ENCODE results near the gene NADK.
"Not testable (repeated sequence)": the region's sequence is repeated elsewhere in the genome, so short reads cannot be mapped to it uniquely, and the experiment has no call there.

The NADK gene

DNA sequence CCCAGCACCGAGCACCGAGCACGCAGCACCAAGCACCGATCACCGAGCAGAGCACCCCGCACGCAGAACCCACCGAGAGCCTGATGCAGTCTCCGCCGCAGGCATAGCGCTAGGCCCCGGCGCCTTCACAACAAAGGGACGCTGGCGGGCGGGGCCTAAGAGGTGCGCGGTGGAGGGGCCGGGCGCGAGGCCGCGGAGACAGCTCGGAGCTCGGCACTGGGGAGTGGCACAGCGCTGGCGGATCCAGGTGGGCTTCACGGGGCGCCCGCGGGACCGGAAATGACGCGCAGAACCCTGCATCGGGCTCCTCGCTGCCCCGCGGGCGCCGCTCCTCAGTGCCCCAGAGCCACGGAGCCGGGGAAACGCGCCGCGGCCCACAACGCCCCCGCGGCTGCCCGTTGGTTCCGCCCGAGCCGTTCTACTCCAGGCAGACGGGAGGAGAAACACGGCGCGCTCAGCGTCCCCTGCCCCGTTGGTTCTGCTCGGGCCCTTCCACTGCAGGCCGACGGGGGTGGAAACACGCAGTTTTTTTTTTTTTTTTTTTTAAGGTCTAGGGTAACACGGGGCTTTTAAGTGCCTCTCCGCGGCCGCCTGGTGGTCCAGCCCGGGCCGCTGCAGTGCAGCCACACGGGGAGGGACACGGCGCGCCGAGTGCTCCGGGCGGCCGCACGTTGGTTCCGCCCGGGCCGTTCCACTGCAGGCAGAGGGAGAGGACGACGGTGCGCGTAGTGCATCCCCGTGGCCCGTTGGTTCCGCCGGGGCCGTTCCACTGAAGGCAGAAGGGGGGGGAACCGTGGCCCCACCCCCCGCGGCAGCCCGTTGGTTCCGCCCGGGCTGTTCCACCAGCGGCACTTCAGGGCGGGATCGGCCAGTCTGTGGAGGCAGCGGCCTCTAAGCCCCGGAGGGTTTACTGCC lies 32.4 kb downstream of the NADK start:
- peak; percentile 80 for DNase-seq

DNA sequence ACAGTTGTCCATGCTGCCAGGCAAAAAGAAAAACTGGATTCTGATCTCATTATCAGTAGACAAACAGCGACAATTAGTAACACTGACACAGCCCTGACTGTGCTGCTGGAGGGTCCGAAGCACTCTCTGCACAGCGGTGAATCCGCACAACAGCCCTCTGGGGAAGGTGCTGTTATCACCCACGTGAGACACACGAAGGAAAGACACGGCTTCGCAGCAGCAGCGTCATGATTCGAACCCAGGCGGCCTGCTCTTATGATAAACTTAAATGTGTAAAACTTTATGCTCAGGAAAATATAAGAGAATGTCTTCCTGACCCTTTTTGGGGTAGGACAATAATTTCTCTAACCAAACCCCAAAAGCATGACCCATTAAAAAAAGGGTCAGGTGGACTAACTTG lies 35.7 kb downstream of the NADK start:
- not testable (repeated sequence) for DNase-seq

DNA sequence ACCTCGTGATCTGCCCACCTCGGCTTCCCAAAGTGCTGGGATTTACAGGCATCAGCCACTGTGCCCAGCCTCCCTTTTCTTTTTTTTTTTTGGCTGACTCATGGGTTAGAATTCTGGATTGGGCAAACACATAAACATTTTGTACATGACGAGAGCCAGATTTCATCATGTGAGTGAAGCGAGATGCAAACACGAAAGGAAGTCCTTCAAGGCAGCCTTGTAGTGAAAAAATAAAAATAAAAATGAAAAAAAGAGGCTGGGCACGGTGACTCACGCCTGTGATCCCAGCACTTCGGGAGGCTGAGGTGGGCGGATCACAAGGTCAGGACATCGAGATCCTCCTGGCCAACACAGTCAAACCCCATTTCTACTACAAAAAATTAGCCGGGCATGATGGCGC lies 37.3 kb downstream of the NADK start:
- DNase-seq, result peak; percentile 81

DNA sequence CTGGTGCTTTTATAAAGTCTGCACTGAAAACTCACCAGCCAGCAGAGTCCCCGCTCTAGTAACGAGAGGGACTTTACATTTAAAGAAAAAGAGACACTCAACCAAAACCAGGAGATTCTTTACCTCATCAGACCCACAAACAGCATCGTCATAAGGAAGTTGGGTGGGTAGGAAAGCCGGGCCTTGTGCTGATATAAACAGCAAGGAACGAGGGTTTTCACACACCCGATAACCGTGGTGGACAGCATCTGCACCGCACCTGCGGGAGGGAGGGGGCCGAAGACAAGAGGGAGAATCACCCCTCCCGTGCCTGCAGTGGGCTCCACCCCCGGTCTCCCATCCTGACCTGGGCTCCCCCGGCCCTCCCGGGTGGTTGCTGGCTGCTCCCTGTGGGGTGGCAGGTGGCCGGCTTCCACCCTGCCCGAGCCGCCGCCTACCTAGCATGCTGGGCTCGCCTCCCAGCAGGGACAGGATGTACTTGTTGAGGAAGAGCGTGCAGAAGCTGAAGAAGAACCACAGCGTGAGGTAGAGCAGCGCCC lies 39.4 kb downstream of the NADK start:
- DNase-seq, result not testable (repeated sequence)

DNA sequence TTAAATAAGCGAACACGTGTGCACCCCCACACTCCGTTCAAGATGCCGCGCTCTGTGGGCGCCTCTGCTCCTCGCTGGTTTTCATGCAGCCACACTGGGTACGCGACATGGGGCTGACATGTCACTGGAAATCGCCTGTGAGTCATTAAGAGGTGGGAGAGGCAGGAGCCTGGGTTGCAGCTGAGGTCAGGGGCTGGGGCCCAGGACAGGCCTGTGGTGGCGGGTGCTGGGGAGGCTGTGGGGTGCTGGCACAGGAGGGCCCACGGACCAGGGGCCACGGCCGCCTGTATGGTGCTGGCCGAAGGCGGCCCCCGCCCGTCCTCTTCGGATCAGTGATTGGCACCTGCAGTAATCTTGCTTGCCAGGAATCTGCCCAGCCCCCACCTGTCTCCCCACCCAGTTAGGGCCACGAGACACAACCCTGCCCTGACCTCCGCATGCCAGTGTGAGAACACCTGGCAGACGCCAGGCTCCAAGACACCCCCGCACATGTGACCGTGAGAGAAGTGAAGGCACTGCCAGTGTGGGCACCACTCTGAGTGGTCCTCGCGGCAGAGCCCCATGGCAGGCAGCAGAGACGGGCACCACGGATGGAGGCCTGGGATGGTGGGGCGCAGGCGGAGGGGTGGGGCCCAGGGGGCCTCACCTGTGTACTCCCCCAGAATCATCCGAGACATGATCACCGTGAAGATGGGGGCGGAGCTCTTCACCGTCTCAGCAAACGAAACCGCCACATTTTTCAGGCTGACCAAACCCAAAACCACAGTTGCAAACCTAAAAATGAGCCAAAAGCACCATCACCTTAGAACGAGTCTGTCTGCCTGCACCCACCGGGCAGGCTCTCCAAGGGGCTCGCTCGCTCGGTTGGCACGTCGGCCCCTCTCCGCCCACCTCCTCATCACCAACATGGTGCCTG lies 40.3 kb downstream of the NADK start:
- not testable (repeated sequence) for DNase-seq

DNA sequence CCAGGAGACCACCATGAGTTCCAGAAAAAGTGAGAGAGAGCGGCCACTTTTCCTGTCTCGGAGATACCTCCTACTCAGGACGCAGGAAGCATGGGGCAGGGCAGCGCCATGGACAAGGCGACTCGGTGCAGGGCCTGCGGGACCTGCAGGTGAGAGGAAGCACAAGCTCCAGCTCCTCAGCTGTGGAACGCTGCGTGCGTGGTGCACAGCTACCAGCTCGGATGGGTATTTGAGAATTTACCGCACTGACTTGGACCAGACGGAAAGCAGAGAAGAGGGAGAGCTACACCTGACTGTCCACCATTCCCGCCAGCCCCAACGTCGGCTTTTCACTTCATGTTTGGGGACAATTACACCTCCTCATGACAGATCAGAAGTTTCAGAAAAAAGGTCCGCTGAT lies 45.9 kb downstream of the NADK start:
- DNase-seq, result no peak

DNA sequence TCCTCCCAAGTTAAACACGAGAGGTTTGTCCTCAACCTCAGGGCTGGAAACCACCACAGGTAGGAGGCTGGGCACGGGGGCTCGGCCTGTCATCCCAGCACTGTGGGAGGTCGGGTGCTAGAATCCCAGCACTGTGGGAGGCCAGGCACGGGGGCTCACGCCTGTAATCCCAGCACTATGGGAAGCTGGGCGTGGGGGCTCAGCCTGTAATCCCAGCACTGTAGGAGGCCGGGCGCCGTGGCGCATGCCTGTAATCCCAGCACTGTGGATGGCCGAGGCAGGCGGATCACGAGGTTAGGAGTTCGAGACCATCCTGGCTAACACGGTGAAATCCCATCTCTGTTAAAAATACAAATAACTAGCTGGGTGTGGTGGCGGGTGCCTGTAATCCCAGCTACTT lies 47.4 kb downstream of the NADK start:
- no peak for DNase-seq

DNA sequence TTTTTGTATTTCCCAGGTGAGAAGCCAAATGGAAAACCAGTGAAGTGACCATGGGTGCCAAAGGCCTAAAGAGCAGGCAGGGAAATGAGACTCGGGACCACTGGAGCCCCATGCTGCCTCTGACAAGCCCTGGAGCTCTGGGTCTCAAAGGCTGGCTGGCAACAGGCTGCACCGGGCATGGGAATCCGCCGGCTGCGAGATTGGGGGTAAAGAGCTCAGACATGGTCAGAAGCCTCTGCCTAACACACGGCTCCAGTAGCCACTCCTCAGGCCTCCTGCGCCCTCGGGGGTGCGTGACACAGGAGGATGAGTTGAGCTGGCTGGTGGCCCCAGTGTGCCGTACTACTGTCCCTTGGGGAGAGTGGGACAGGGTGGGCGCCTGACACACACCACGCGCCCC lies 48.0 kb downstream of the NADK start:
- not testable (repeated sequence) for DNase-seq

DNA sequence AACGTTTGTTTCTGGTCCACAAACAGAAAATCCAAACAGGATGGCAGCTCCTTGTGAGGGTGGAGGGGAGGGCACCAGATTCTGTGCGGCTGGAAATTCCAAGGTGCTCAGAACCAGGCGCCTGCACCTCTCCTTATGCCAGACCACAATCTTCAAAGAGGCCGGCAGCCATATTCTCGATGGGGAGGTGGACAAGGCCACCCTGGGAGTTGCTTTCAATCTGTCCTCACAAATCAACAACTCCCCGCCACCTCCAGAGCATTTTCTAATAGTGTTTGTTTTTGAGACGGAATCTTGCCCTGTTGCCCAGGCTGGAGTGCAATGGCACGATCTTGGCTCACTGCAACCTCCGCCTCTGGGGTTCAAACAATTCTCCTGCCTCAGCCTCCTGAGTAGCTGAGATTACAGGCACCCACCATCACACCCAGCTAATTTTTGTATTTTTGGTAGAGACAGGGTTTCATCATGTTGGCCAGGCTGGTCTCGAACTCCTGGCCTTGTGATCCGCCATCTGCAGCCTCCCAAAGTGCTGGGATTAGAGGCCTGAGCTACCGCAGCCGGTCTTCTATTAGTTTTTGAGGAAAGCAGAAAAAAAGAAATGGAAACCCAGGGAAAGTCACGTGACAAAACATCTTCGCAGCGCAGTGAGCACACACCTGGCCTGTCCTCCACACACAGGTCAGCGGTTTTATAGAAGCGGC lies 49.0 kb downstream of the NADK start:
- not testable (repeated sequence) for DNase-seq

DNA sequence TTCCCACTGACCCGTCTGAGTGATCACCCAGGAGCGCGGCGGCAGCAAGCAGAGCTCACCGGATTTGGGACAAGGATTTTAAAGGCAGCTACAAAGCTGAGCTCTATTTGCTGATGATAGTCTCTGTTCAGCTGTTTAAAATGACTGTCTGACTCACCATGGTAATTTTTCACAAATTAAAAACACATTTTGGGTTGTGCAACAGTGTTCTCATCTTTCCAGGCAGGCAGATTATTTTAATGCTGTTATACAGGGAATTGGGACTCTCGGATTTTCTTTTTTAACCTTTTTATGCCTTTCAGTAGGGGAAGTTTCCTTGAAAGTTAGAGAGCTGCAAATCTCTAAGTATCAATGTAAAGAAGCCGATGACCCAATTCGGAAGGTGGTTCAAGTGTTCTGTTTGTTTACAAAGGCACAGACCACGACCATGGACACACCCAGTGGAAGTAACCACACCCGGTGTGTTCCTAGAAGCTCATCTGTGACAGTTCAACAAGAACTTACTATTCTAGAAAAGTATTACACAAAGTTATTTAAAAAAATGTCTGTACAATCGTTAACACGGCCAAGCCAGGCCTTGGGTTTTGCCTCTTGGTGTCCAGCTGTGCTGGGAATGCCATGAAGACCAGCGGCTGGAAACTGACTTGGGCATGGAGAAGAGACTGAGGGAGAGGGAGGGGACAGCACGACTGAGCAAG lies 49.8 kb downstream of the NADK start:
- DNase-seq, result peak; percentile 78

DNA sequence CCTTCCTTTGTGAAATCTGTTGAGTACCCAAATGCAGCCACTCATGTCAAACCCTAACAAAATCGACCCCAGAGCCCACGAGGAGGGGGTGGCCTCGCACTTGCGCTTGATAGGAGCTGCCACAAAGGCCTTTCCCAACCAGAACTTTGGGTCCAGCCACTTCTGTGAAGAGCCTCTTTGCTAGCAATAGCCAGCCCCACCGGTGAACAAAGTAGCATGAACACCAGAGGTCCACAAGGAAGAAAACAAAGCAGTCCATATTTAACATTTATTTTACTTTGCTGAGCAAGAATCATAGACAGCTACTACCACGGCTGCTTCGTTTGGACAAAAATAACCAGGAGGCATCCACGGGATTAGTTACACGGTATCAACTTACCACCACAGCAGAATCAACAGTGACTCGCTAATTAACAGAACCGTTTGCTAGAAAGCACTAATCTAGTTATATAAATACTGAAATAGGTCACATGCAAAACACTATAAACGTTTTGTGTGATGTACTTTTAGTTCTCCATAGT lies 51.1 kb downstream of the NADK start:
- not testable (repeated sequence) for DNase-seq

DNA sequence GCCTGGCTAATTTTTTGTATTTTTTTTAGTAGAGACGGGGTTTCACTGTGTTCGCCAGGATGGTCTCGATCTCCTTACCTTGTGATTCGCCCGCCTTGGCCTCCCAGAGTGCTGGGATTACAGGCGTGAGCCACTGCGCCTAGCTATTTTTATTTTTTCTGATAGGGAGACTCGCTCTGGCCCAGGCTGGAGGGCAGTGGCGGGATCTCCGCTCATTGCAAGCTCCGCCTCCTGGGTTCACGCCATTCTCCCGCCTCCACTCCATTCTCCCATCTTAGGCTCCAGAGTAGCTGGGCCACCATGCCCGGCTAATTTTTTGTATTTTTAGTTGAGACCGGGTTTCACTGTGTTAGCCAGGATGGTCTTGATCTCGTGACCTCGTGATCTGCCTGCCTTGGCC lies 52.2 kb downstream of the NADK start:
- not testable (repeated sequence) for DNase-seq

DNA sequence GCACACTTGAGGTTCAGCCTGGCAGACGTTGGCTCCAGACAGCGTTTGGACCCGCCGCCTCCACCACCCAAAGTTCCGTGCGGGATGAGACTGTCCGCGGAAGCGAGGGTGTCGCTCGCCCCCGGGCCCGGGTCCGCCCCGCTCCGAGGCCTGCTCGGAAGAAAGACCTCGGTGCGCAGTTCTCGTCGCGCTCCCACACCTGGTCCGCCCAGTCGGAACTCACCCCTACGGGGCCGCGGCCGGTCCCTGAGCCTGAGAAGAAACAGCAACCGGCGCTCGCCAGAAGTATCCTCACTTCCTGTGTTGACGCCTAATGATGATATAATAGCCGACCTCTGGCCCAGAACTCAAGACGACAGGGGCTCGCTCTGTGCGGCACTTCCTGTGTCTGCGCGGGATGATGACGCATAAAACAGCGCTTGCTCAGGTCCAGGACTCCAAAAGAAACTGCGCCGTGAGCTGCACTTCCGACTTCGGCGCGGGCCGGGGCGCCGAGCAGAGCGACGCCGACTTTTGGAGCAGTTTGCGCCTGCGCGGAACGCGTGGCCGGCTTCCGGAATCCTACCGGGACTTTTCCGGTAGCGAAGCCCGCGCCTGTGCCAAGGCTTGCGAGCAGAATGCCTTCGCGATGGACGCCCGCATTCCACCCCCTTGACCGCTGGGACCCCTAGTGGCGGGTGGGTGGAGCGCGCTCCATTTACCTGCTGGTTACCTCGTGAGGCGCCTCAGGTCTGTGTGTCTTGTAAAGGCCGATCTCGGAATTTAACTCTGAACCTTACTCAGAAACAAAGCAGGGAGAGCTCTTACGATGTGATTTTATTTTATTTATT lies 54.0 kb downstream of the NADK start, which contains the start of gene CDK11A:
Gene CDK11A (minus strand): TSS at position 323 of the 830 bp plus-strand sequence. CDS start 1,539 bp downstream, outside the sequence.
- DNase-seq, result peak; percentile 100

DNA sequence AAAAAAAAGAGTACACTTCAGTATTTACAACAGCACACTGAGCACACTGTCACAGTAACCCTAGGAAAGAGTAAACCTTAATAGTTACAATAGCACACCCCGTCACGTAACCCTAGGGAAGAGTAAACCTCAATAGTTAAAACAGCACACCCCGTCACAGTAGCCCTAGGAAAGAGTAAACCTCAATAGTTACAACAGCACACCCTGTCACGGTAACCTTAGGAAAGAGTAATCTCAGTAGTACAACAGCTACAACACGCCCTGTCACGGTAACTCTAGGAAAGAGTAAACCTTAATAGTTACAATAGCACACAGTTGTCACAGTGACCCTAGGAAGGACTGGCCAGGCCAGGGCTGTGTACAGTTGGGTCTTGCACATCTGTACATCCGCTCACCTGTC lies 57.1 kb downstream of the NADK start:
- DNase-seq, result no peak

DNA sequence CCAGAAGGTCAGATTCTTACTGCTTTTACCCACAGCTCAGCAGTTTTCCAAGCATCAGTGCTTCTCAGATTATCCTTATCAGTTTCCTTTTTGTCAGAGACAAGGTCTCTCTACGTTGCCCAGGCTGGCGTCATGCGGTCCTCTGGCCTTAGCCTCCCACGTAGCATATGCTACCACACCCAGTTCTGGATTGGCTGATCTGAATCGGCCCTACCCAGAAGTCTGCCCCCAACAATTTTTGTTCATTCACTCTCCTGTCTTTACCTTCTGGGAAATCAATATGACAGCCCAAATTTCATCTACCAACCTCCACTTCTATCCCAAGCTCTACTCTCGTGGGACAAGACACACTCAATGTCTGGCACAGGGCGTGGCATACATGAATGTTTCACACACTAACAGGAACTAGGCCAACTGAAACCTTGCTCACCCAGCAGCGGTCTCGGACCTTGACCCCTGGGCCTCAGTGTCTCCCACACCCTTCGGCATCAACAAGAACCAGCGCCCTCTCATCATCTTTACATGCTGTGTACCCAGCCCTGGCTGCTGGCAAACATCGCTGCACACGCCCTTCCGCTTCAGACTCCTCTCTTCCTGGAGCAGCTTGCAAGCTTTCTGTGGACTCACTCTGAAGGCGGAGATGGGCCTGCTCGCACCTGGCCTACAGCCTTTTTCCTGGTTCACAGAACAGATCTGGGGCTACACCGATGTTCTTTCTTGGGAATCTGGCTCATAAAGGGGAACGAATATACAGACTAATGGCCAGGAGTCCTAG lies 63.0 kb downstream of the NADK start:
- DNase-seq, result not testable (repeated sequence)

DNA sequence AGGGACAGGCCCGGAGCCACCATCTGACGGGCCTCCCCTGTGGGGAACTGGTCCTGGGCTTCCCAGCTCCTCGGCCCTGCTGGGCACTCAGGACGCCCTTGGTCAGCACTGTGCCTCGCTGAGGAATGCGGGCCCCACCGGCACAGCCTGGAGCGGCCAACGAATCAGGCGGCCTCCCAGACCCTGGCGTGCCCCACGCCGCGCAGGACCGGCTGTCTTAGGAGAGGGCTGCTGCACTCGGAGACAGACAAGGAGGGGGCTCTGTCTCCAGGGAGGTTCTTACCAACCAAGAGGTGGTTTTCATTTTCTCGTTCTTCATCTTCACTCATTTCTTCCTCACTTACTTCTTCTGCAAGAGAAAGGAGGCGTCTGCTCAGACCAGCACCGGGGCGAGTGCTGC lies 70.4 kb downstream of the NADK start:
- not testable (repeated sequence) for DNase-seq

DNA sequence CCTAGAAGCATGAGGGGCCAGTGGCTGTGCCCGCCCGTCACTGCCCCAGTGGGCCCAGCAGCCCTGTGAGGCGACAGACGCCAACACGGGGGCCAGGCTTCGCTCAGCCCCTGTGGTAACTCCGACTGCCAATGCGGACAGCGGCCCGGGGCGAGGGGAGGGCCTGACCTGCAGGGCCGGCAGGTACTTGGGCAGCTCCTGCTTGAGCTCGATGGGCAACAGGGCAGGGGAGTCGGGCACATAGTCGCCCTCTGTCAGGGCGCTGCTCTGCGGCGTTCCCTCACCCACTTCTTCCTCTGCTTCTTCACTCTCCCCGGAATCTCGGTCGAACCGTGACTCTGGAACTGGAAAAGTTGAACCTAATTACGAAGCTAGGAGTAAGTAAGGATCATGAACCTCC lies 71.0 kb downstream of the NADK start:
- not testable (repeated sequence) for DNase-seq

DNA sequence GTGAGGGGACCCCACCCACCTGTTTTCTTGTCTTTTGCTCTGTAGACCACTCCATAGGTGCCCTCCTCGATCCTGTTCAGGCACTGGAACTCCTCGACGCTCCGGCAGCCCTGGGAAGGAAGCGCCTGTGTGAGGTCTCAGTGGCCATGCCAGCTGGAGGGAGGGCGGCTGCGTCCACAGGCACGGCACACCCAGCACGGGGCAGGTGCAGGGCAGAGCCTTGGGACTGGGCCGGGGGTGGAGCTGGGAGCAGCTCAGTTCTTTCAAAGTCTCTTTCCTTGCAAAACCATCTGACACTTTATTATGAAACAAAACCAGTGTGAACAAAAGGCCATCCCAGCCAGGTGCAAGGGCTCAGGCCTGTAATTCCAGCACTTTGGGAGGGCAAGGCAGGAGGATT lies 72.6 kb downstream of the NADK start:
- DNase-seq, result not testable (repeated sequence)

DNA sequence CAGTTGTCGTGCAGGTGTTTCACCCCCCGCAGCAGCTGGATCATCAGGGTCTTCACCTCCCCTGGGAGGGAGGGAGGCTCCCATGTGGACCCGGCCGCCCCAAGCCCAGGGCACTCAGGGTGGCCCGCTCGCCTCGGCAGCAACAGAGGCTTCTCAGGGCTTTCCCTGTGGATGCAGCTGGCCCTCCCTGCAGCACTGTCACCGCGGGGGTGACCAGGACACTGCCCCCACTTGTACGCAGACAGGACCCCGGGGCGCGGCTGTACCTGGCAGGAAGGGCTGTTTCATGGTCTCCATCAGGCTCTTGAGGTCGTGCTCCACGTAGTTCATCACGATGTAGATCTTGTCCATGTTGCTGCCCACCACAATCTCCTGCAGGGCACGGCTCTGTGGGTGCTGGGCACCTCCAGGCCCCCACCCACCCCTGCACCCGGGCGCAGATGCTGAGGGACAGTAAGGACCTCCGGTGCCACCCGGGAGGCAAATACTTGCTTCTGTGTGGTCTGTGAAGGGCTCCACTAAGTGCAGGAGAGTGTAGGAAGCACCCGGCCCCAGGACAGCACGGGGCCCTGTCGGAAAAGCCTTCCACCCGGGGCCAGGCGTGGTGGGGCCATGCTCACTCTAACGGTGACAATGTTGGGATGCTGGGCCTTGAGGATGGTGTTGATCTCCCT lies 73.8 kb downstream of the NADK start:
- not testable (repeated sequence) for DNase-seq
